HG03520 (cell line): Measurements from ENCODE around the gene HSPG2.

Experiments
- ATAC-seq: cut with Tn5 transposase; IDR thresholded peaks from one replicate; pipeline ENCODE4 v1.9.1; 2021; ENCODE audit warnings: mild to moderate bottlenecking, moderate library complexity; ENCODE audit not compliant: unreplicated experiment

The HSPG2 gene

GRCh38 chr1:21867451-21867996 is 69.6 kb downstream of the HSPG2 start:
- no peak for ATAC-seq

- ATAC-seq: no peak
Measured at GRCh38 chr1:21866707-21867043, 70.4 kb downstream of the HSPG2 start.

GRCh38 chr1:21865943-21866706 is 71.0 kb downstream of the HSPG2 start:
- no peak for ATAC-seq

- no peak for ATAC-seq
Measured at GRCh38 chr1:21865609-21865942, 71.5 kb downstream of the HSPG2 start.

- no peak for ATAC-seq
Measured at GRCh38 chr1:21864730-21865129, 72.4 kb downstream of the HSPG2 start.

- no peak for ATAC-seq
Measured at GRCh38 chr1:21863981-21864380, 73.1 kb downstream of the HSPG2 start.

- ATAC-seq: no peak
Measured at GRCh38 chr1:21861602-21862429, 75.3 kb downstream of the HSPG2 start.

- ATAC-seq: no peak
Measured at GRCh38 chr1:21860971-21861370, 76.1 kb downstream of the HSPG2 start.

GRCh38 chr1:21859669-21860179 is 77.4 kb downstream of the HSPG2 start:
- ATAC-seq: no peak

- ATAC-seq: no peak
Measured at GRCh38 chr1:21857840-21858670, 79.1 kb downstream of the HSPG2 start.

- no peak for ATAC-seq
Measured at GRCh38 chr1:21857142-21857839, 79.8 kb downstream of the HSPG2 start.

GRCh38 chr1:21855257-21856096 is 81.6 kb downstream of the HSPG2 start:
- ATAC-seq: no peak

- no peak for ATAC-seq
Measured at GRCh38 chr1:21854751-21855131, 82.4 kb downstream of the HSPG2 start.

GRCh38 chr1:21854090-21854750 is 82.9 kb downstream of the HSPG2 start:
- ATAC-seq: no peak

- ATAC-seq: no peak
Measured at GRCh38 chr1:21853131-21853427, 84.0 kb downstream of the HSPG2 start.

GRCh38 chr1:21852282-21853130 is 84.6 kb downstream of the HSPG2 start:
- no peak for ATAC-seq

GRCh38 chr1:21851430-21852250 is 85.5 kb downstream of the HSPG2 start:
- no peak for ATAC-seq
